Activated T-cell treated with anti-CD3 and anti-CD28 coated beads for 1 hour (primary cell): Measurements from ENCODE around the gene DHRSX.
"Not testable (repeated sequence)": the region's sequence is repeated elsewhere in the genome, so short reads cannot be mapped to it uniquely, and the experiment has no call there.

ENCODE experiments used
- DNase-seq: peaks from one replicate; pipeline ENCODE4 v3.0.0-alpha.2; 2020; ENCODE audit warnings: low read depth

The DHRSX gene

DNA sequence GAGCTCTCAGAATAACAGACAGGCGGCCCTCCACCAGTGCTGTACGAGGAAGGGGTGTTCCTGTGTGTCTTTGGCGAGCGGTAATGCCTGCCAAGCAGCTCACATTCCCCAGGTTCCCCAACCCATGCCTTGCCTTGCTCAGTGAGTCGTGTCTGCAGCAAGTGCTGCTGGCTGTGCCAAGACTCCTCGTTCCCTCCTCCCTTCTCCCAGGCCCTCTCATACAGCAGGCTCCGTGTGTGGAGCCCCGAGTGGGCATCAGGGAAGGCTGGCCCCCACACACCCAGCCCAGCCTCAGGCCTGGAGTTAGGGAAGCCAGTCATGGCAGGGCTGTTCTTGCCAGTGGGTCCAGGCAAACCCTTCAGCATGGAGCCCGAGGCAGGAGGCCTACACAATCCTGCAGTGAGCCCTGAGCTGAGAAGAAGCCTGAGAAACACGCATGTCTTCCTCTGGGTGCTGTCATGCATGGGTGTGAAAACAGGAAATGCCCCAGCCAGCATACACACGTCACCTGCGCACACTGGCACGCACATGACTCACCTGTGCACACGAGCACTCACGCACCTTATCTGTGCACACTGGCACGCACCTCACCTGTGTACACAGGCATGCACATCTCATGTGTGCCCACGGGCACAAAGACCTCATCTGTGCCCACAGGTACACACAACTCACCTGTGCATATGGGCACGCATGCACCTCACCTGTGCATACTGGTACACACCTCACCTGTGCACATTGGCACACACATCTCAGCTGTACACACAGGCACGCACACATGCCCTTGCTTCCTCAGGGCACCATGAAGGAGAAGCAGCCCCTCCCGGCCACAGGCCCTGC is 238.7 kb downstream of the DHRSX start:
- DNase-seq, result no peak

DNA sequence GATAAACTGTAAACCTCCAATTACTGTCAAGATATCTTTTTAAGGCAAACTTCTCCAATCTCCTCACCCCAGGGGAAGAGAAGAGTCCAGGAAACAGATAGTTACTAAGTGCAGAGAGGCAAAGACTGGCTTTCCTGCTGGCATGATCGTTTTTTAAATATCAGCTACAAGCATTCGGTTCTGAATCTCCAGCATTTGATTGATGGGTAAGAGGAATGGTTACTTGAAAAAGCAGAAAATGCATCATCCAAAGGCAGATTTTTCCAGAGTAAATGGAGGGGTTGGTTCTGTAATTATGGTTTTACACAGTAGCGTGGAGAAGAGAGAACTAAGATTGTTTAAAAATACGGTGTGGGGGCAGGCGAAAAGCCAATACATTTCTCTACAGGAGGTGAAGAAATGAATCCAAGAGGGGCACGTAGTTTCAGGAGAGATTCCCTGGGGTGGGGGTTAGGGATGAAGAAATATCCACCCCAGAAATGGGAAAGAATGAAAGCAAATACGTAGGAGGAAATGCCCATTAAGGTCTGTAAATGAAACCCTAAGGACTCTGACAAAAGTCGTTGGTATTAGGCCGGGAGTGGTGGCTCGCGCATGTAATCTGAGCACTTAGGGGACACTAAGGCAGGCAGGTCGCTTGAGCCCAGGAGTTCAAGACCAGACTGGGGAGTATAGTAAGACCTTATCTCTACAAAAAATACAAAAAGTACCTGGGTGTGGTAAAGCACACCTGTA is 248.3 kb downstream of the DHRSX start:
- no peak for DNase-seq

DNA sequence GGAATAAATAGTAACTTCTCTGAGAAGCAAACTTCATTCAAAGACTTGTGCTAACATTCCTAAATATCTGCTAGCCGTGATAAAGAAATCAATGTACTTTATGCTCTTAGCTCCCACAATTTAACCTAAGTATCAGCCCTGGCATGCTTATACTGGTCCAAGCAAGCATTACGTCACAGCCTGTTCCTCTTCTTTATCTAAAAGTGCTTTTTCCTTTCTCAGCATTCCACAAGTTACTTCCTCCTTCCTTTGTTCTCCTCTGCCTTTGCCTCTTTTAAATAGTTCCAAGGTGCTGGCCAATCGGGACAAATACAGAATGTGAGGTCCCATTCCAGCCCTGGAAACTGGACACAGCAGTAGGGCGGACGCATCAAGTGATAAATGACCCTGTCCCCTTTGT is 249.6 kb downstream of the DHRSX start:
- DNase-seq, result no peak

DNA sequence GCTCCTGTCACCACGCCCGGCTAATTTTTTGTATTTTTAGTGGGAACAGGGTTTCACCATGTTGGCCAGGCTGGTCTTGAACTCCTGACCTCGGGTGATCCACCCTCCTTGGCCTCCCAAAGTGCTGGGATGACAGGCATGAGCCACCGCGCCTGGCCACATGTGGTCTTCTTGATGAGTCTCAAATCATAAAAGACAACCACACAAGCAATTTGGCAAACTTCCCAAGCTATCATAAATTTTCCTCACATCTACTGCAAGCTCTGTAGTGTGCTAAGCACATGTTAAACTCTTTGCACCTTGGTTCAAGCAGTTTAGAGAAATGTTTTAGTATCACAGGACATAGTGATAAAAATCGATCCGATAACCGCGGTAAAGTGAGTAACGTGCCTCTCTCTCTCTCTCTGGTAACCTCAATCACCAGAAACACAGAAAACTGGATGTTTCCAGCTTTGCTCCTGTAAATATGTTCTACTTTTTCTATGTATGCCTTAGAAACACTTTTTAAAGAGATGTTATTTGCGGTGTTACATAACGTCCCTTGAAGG is 256.8 kb downstream of the DHRSX start:
- DNase-seq, result no peak

DNA sequence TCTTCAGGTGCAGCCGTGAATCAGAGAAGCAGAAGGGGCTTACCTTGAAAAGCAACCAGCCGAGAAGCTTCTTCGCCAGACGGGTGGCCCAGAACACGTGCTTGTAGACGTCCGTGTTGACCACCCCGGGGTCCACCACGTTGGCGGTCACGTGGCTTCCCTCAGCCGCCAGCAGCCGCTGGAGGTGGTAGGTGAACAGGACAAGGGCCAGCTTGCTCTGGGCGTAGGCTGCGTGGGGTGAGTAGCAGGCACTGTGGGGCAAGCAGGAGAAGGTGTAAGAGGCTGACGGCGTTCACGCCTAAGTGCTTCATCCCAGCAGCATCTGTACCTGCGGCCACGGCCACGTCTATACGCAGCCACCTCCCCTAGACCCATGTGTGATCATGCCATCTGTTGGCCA is 257.8 kb downstream of the DHRSX start:
- no peak for DNase-seq

DNA sequence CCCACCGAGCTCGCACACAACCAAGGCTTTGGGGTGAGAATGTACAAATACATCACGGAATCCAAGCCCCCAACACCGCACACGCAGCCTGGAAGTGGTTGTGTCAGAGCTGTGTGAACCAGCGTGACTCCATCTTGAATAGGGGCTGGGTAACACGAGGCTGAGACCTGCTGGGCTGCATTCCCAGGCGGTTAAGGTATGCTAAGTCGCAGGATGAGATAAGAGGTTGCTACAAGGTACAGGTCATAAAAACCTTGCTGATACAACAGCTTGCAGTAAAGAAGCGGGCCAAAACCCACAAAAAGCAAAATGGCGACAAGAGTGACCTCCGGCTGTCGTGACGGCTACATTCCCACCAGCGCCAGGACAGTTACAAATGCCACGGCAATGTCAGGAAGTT is 258.4 kb downstream of the DHRSX start:
- DNase-seq, result no peak

DNA sequence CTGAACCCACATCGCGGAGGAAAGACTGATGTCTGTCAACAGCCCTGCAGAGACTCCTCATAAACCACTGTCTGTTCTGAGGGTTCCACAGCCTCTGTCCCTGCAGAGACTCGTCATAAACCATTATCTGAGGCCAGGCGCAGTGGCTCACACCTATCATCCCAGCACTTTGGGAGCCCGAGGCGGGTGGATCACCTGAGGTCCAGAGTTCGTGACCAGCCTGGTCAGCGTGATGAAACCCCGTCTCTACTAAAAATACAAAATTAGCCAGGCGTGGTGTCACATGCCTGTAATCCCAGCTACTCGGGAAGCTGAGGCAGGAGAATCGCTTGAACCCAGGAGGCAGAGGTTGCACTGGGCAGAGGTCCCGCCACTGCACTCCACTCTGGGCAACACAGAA is 259.3 kb downstream of the DHRSX start:
- DNase-seq, result not testable (repeated sequence)

DNA sequence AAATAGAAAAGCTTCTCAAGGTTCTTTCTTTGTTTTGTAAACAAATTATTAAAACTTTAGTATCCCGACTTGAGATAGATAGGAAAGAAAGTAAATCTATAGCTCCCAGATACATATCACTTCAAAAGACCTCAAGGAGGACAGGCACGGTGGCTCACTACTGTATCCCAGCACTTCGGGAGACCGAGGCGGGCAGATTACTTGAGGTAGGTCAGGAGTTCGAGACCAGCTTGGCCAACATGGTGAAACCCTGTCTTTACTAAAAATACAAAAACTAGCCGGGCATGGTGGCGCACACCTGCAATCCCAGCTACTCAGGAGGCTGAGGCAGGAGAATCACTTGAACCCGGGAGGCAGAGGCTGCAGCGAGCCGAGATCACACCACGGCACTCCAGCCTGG is 260.0 kb downstream of the DHRSX start:
- not testable (repeated sequence) for DNase-seq

DNA sequence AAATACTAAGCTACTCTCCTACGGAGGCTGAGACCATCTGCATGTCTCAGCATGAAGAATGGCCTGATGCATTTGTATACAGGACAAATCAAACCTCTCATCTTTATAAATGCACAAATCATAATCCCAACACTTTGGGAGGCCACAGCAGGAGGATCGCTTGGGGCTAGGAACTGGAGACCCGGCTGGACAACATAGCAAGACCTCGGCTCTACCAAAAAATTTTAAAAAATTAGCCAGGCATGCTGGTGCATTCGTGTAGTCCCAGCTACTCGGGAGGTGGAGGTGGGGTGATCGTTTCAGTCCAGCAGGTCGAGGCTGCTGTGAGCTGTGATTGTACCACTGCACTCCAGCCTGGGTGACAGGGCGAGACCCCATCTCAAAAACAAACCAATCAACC is 262.8 kb downstream of the DHRSX start:
- no peak for DNase-seq

DNA sequence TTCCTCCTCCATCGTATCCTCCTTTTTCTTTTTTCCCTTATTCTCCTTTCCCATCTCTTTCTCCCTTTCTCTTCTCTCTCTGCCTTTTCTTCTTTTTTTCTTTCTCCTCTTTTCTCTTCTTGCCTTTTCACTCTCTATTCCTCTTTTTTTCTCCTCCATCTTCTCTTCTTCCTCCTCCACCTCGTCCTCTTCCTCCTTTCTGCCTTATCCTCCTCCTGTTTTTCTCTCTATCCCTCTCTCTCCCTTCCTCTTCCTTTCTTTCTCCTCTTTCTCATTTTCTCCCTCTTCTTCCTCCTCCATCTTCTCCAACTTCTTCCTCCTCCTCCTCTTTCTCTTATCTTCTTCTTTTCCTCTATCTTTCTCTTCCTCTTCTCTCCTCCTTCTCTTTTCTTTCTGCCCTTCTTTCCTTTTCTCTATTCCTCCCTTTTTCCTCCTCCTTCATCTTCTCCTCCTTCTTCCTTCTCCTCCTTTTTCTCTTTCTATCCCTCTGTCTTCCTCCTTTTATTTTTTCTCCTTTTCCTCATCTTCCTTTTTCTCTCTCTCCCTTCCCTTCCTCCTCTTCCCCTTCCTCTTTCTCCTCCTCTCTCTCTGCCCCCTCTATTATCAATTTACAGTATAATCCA is 269.1 kb downstream of the DHRSX start:
- DNase-seq, result no peak

DNA sequence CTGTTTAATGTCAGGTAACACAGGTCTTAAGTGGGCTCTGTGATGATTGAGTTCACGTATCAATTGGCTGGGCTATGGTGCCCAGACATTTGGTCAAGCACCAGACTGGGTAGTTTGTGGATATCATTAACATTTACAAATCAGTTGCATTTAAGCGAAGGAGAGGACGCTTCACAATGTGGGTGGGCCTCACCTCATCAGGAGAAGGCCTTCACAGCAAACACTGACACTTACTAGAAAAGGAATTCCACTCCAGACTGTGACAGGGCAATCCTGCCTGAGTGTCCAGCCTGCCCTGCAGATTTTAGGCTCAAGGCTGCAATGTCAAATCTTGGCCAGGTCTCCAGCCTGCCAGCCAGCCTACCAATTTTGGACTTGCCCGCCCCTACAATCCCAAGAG is 270.3 kb downstream of the DHRSX start:
- DNase-seq, result no peak

DNA sequence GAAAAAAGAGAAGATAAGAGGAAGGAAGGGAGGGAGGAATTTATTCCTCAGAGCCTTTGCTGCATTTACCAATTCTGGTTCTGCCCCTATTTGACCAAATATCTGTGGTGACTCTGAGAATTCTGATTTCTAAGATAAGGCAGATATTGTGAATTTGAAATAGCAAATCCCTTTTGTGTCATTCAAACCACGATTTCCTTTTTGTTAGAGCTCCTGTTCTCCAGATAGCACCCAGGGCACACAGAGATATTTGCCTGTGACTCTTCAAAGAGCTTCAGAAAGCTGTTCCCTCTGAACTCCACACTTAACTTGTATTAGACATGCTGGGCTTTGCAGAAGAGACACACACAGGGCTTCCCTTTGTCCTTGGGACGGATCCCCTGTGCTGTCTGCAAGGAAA is 272.2 kb downstream of the DHRSX start:
- DNase-seq, result no peak

DNA sequence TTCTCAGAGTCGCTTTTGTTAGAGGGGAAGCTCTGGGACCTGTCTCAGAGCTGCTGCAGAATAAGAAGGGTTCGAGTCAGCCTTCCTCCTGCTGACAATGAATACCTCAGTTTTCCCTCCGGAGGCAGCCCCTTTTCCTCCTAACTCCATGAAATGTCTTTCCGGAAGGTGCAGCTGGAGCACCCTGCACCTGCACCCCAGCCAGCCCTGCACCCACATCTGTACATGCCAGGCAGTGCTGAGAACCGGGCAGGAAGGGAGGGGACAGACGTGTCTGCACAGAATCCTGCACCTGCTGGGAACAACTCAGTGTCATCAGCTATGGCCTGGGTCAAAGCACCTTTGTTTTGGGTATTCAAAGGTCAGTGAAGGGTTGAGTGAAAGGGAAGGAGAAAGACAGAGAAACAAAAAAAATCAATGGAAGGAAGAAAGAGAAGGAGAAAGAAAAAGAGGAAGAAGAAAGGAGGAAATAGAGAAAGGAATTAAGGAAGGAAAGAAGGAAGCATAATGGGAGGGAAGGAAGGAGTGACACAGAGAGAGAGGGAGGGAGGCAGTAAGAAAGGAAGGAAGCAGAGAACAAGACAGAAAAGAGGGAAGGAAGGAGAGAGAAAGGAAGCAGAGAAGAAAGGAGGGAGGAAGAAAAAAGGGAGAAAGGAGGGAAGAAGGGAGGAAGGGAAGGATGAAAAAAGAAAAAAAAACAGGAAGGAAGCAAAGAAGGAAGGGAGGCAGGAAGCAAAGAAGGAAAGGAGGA is 273.7 kb downstream of the DHRSX start:
- DNase-seq, result no peak

DNA sequence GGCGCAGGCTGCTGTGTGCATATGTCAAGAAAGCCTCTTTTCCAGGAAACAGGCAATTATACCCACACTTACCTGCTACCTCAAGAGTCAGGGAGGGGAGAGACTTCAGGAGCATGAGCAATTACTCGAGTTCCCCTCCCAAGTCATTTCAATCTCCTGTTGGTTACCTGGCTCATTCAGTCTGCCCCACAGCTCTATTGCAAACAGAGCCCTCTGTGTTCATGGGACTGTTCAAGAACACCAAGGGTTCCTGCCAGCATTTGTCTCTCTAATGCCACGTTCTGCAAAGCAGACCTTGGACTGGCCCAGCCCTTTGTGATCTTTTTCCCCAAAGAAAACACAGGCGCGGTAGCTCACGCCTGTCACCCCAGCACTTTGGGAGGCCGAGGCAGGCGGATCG is 274.6 kb downstream of the DHRSX start:
- no peak for DNase-seq

DNA sequence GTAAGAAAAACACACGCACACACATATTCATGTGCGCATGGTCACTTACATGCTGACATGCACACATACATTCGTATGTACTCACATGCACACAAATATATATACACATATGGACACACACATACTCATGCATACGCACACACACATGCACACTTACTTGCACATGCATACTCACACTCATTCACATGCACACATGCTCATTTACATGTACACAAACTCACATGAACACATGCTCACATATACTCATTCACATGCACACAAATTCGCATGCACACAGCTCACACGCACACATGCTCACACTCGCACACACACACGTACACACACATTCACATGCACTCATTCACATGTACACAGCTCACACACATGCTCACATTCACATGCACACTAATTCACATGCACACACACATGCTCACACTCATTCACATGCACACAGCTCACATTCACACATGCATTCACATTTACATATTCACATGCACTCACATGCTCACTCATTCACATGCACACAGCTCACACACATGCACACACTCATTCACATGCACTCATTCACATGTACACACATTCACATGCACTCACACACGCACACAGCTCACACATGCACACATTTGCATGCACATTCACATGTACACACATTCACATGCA is 276.1 kb downstream of the DHRSX start:
- DNase-seq, result no peak

DNA sequence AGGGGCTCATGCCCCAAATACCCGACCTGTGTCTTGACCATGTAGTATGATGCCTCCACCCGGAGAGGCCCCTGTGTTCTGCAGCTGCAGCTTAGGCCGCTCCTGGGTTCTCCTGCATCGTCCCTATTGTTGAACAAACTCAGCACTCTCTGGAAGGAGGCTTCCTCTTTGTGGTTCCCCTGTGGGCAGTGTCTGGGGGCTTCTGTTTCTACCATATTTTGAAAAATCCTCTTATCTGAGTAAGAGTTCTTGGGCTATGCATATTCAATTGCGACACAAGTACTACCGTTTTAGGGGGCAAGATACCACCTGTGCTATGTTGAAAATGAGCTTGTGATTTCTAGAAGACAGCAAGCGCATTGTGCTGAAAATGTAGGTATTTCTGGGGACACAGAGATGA is 276.6 kb downstream of the DHRSX start:
- DNase-seq, result no peak

DNA sequence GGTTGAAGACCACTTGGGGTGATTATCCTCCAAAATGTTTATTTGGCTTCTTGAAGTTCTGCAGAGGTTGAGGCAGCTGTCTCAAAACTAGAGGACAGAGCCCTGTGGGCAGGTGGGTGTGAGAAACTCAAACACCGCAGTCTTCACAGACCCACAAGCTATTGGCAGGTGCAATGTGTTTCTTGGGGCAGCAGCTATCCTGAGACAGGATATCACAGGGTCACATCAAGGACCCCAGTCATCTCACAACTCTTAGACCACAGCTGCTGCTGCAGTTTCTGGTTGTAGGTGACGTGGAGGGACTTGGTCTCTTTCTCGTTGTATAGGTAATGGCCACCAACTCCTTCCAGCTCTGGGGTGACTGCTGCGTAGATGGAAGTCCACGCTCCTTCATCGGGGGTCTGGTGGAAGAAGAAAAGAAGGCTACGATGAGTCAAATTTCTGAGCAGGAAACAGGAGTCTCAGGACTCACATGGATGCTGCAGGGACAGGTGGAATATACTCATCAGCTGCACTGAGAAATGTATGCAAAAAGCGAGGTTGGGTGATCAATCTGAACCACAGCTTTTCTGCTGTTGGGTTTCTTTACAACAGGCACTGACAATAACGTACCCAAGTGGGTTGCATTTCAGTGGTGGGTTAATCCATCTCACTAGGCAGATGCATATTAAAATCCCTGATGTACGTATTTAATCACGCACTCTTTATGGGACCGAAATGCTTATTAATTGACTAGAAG is 279.8 kb downstream of the DHRSX start:
- DNase-seq, result no peak

DNA sequence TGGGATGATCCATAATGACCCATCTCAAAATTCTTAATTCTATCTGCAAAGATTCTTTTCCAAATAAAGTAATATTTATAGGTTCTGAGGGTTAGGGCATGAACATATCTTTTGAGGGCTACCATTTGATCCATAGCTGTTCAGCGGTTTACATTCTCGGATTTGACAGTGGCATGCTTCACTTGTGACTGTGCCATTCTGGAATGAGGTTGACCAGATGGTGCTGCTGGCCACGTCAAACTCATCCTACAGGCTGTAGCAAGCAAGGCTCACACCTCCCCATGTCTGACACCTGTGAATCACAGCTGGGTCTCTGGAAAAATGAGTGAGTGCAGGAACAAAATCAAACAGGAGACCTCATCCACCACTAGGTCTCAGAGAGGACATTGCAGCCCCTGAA is 280.5 kb downstream of the DHRSX start:
- no peak for DNase-seq

DNA sequence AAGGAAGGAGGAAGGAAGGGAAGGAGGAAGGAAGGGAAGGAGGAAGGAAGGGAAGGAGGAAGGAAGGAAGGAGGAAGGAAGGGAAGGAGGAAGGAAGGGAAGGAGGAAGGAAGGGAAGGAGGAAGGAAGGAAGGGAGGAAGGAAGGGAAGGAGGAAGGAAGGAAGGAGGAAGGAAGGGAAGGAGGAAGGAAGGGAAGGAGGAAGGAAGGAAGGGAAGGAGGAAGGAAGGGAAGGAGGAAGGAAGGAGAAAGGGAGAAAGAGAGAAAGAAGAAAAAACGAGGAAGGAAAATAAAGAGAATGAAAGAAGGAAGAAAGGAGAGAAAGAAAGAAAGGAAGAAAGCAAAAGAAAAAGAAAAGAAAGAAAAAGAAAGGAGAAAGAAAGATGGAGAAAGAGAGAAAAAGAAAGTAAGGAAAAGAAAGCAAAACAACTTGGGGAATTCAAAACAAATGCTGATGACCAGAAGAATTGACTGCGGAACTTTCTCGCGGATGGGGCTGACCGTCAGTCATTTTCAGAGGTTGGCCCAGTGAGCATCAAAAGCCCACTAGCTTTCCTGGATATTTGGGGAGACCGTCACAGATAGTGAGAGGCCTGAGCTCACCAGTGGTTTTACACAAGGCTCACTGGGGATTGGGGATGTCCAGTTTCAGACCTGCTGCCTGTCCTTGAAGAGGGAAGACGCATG is 286.5 kb downstream of the DHRSX start:
- DNase-seq, result not testable (repeated sequence)

DNA sequence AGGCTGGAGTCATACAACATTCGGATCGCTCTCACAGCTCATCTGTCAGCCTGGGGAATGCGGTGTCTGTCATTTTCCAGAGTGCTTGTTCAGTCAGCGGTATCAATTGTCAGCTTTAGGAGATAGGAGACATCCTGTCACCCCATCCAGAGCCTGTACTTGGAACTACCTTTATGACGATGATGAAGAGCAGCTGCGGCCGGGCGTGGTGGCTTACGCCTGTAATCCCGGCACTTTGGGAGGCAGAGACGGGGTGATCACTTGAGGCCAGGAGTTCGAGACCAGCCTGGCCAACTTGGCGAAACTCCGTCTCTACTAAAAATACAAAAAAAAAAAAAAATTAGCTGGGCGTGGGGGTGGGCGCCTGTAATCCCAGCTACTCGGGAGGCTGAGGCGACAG is 289.1 kb downstream of the DHRSX start:
- not testable (repeated sequence) for DNase-seq
